Measurements from ENCODE around the gene MAP2K2.

Gene MAP2K2

GRCh38 chr19:4100647-4101495, 23.1 kb downstream of the MAP2K2 start:
- Histone ChIP-seq H3K9me3 (ENCODE audit: control insufficient read depth, low read length) (no peaks in the 10 kb centered on the region), H3K27ac (ENCODE audit: insufficient read depth, low read length, poor library complexity, severe bottlenecking) (no peak overlapping the region), H3K4me3 (ENCODE audit: insufficient read depth, low read depth, low read length, poor library complexity, severe bottlenecking) (no peak overlapping the region), H3K4me1 (ENCODE audit: control insufficient read depth, insufficient read depth, low read length, poor library complexity, severe bottlenecking) (peaks cover 9% of the 10 kb centered on the region), H3K36me3 (ENCODE audit: control insufficient read depth, insufficient read depth, low read length) (peaks cover 28% of the 10 kb centered on the region), H3K27me3 (replicated peaks; ENCODE audit: control insufficient read depth, insufficient read depth, low read length, poor library complexity, severe bottlenecking) (no peaks in the 10 kb centered on the region)
- DNase-seq = no peak

- no peaks in the 10 kb centered on the region for H3K27me3 ChIP-seq (replicated peaks; ENCODE audit: control insufficient read depth, insufficient read depth, low read length, poor library complexity, severe bottlenecking)
- H3K4me3 ChIP-seq (ENCODE audit: insufficient read depth, low read depth, low read length, poor library complexity, severe bottlenecking) = no peak overlapping the region
- no peak overlapping the region for H3K27ac ChIP-seq (ENCODE audit: insufficient read depth, low read length, poor library complexity, severe bottlenecking)
- no peak for DNase-seq
- H3K9me3 ChIP-seq (ENCODE audit: control insufficient read depth, low read length) = no peaks in the 10 kb centered on the region
- no peaks in the 10 kb centered on the region for H3K4me1 ChIP-seq (ENCODE audit: control insufficient read depth, insufficient read depth, low read length, poor library complexity, severe bottlenecking)
- H3K36me3 ChIP-seq (ENCODE audit: control insufficient read depth, insufficient read depth, low read length) = peaks cover 28% of the 10 kb centered on the region
Observed at GRCh38 chr19:4099041-4099764, 24.7 kb downstream of the MAP2K2 start.

GRCh38 chr19:4098493-4098892, 25.4 kb downstream of the MAP2K2 start:
- DNase-seq = no peak
- Histone ChIP-seq H3K27ac (ENCODE audit: insufficient read depth, low read length, poor library complexity, severe bottlenecking) (no peak overlapping the region), H3K36me3 (ENCODE audit: control insufficient read depth, insufficient read depth, low read length) (peaks cover 28% of the 10 kb centered on the region), H3K4me1 (ENCODE audit: control insufficient read depth, insufficient read depth, low read length, poor library complexity, severe bottlenecking) (no peaks in the 10 kb centered on the region), H3K4me3 (ENCODE audit: insufficient read depth, low read depth, low read length, poor library complexity, severe bottlenecking) (no peak overlapping the region), H3K9me3 (ENCODE audit: control insufficient read depth, low read length) (no peaks in the 10 kb centered on the region), H3K27me3 (replicated peaks; ENCODE audit: control insufficient read depth, insufficient read depth, low read length, poor library complexity, severe bottlenecking) (no peaks in the 10 kb centered on the region)

GRCh38 chr19:4097501-4097900, 26.4 kb downstream of the MAP2K2 start:
- no peaks in the 10 kb centered on the region for H3K27me3 ChIP-seq (replicated peaks; ENCODE audit: control insufficient read depth, insufficient read depth, low read length, poor library complexity, severe bottlenecking)
- DNase-seq = no peak
- peaks cover 28% of the 10 kb centered on the region for H3K36me3 ChIP-seq (ENCODE audit: control insufficient read depth, insufficient read depth, low read length)
- no peak overlapping the region for H3K4me3 ChIP-seq (ENCODE audit: insufficient read depth, low read depth, low read length, poor library complexity, severe bottlenecking)
- no peaks in the 10 kb centered on the region for H3K4me1 ChIP-seq (ENCODE audit: control insufficient read depth, insufficient read depth, low read length, poor library complexity, severe bottlenecking)
- no peaks in the 10 kb centered on the region for H3K9me3 ChIP-seq (ENCODE audit: control insufficient read depth, low read length)
- no peak overlapping the region for H3K27ac ChIP-seq (ENCODE audit: insufficient read depth, low read length, poor library complexity, severe bottlenecking)

- H3K36me3 ChIP-seq (ENCODE audit: control insufficient read depth, insufficient read depth, low read length) = peaks cover 17% of the 10 kb centered on the region
- H3K4me3 ChIP-seq (ENCODE audit: insufficient read depth, low read depth, low read length, poor library complexity, severe bottlenecking) = no peak overlapping the region
- DNase-seq = no peak
- no peaks in the 10 kb centered on the region for H3K9me3 ChIP-seq (ENCODE audit: control insufficient read depth, low read length)
- no peaks in the 10 kb centered on the region for H3K4me1 ChIP-seq (ENCODE audit: control insufficient read depth, insufficient read depth, low read length, poor library complexity, severe bottlenecking)
- no peaks in the 10 kb centered on the region for H3K27me3 ChIP-seq (replicated peaks; ENCODE audit: control insufficient read depth, insufficient read depth, low read length, poor library complexity, severe bottlenecking)
- H3K27ac ChIP-seq (ENCODE audit: insufficient read depth, low read length, poor library complexity, severe bottlenecking) = no peak overlapping the region
Observed at GRCh38 chr19:4096049-4096892, 27.7 kb downstream of the MAP2K2 start.

- H3K27ac ChIP-seq (ENCODE audit: insufficient read depth, low read length, poor library complexity, severe bottlenecking) = no peak overlapping the region
- no peak overlapping the region for H3K4me3 ChIP-seq (ENCODE audit: insufficient read depth, low read depth, low read length, poor library complexity, severe bottlenecking)
- peaks cover 13% of the 10 kb centered on the region for H3K36me3 ChIP-seq (ENCODE audit: control insufficient read depth, insufficient read depth, low read length)
Observed at GRCh38 chr19:4095488-4095844, 28.5 kb downstream of the MAP2K2 start.

GRCh38 chr19:4094761-4095487, 29.0 kb downstream of the MAP2K2 start:
- DNase-seq = no peak
- H3K4me1 ChIP-seq (ENCODE audit: control insufficient read depth, insufficient read depth, low read length, poor library complexity, severe bottlenecking) = peaks cover under 1% of the 10 kb centered on the region
- H3K27me3 ChIP-seq (replicated peaks; ENCODE audit: control insufficient read depth, insufficient read depth, low read length, poor library complexity, severe bottlenecking) = no peaks in the 10 kb centered on the region
- H3K4me3 ChIP-seq (ENCODE audit: insufficient read depth, low read depth, low read length, poor library complexity, severe bottlenecking) = no peak overlapping the region
- peaks cover 9% of the 10 kb centered on the region for H3K36me3 ChIP-seq (ENCODE audit: control insufficient read depth, insufficient read depth, low read length)
- no peak overlapping the region for H3K27ac ChIP-seq (ENCODE audit: insufficient read depth, low read length, poor library complexity, severe bottlenecking)
- no peaks in the 10 kb centered on the region for H3K9me3 ChIP-seq (ENCODE audit: control insufficient read depth, low read length)

More at GRCh38 chr19:4095488-4095844, 28.5 kb downstream of the MAP2K2 start:
- Histone ChIP-seq H3K9me3 (ENCODE audit: control insufficient read depth, low read length) (no peaks in the 10 kb centered on the region), H3K27me3 (replicated peaks; ENCODE audit: control insufficient read depth, insufficient read depth, low read length, poor library complexity, severe bottlenecking) (no peaks in the 10 kb centered on the region), H3K4me1 (ENCODE audit: control insufficient read depth, insufficient read depth, low read length, poor library complexity, severe bottlenecking) (no peaks in the 10 kb centered on the region)
- DNase-seq = no peak

GRCh38 chr19:4094291-4094690, 29.6 kb downstream of the MAP2K2 start:
- no peak overlapping the region for H3K4me3 ChIP-seq (ENCODE audit: insufficient read depth, low read depth, low read length, poor library complexity, severe bottlenecking)
- H3K9me3 ChIP-seq (ENCODE audit: control insufficient read depth, low read length) = no peaks in the 10 kb centered on the region
- peaks cover 6% of the 10 kb centered on the region for H3K4me1 ChIP-seq (ENCODE audit: control insufficient read depth, insufficient read depth, low read length, poor library complexity, severe bottlenecking)
- no peak for DNase-seq
- peaks cover 4% of the 10 kb centered on the region for H3K36me3 ChIP-seq (ENCODE audit: control insufficient read depth, insufficient read depth, low read length)
- H3K27ac ChIP-seq (ENCODE audit: insufficient read depth, low read length, poor library complexity, severe bottlenecking) = no peak overlapping the region
- H3K27me3 ChIP-seq (replicated peaks; ENCODE audit: control insufficient read depth, insufficient read depth, low read length, poor library complexity, severe bottlenecking) = no peaks in the 10 kb centered on the region

- no peak for DNase-seq
- H3K4me3 ChIP-seq (ENCODE audit: insufficient read depth, low read depth, low read length, poor library complexity, severe bottlenecking) = no peak overlapping the region
- no peaks in the 10 kb centered on the region for H3K36me3 ChIP-seq (ENCODE audit: control insufficient read depth, insufficient read depth, low read length)
- no peak overlapping the region for H3K27ac ChIP-seq (ENCODE audit: insufficient read depth, low read length, poor library complexity, severe bottlenecking)
- no peaks in the 10 kb centered on the region for H3K27me3 ChIP-seq (replicated peaks; ENCODE audit: control insufficient read depth, insufficient read depth, low read length, poor library complexity, severe bottlenecking)
- peaks cover 10% of the 10 kb centered on the region for H3K4me1 ChIP-seq (ENCODE audit: control insufficient read depth, insufficient read depth, low read length, poor library complexity, severe bottlenecking)
- H3K9me3 ChIP-seq (ENCODE audit: control insufficient read depth, low read length) = no peaks in the 10 kb centered on the region
Observed at GRCh38 chr19:4093643-4094175, 30.2 kb downstream of the MAP2K2 start.

Data from effector memory CD4-positive, alpha-beta T cell (primary cell).